NK-92 (cell line): ENCODE measurements around the gene MRAS.

Experiments used
- DNase-seq: peaks from one replicate; lab custom pipeline; 2025; ENCODE audit not compliant: unreplicated experiment; lab: John Stamatoyannopoulos, UW

The MRAS gene

DNA sequence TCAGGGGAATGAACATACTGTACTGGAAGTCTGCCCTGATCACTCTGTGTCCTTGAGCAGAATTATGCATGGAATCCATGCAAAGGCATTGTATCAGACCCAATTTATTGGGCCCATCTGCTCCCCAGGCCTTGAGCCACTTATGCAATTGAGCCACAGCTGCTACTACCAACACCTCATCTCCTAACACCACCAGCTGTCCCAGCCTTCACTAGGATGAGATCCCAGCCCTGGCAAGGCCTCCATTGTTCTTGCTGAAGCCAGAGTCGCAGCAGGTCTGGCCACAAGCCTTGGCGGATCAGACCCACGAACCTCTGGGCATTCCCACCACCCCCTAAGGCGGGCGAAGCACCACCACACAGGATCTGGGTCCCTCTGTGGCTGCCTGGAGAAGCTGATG, 9.6 kb upstream of the MRAS start:
- no peak for DNase-seq

- no peak for DNase-seq
These were observed 7.9 kb upstream of the MRAS start for GRCh38 chr3:138340511-138340910.

GRCh38 chr3:138344754-138345153, 3.6 kb upstream of the MRAS start:
- no peak for DNase-seq

DNA sequence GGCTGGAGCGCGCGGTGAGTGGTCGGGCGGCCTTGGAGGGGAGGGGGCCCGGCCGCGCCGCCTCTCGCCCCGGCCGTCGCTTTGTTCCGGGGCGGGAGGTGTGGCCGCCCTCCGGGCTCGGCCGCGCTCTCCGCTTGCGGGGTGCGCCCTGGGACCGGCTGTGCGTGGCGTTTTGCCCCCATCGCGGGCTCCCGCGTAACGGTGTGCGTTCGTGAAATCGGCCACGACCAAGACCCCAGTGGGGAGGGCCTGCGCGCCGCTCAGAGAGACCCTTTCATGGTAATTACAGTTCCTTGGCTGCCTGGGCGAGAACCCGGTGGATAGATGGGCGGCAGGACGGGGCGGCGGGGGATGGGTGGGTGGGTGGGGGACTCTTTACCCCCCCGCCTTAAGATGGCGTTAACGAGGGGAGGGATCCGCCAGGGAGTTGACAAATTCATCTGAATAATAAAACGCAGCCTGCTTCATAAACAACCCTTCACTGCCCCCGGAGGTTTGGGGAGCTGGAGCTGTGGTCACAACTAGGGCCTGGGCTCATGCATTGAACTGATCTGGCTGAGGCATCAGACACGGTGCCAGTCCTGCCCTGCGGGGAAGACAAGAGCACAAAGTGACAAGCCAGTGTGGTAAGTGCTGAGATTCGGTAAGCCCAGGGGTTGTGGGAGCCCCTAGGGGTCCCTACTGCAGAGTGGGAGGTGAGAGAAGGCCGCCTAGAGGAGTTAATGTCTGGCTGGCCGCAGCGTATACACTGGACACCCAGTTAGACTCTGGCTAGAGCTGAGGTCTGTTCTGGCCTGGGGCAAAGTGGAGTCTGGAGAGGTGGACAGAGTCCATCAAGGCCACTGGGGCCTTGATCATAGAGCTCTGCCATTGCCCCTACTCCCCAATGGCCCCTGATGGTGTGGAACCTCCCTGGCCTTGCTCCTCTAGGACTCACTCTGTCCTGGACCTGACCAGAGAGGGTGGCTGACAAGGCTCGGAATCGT, 668 bp downstream of the MRAS start:
- DNase-seq = no peak

DNA sequence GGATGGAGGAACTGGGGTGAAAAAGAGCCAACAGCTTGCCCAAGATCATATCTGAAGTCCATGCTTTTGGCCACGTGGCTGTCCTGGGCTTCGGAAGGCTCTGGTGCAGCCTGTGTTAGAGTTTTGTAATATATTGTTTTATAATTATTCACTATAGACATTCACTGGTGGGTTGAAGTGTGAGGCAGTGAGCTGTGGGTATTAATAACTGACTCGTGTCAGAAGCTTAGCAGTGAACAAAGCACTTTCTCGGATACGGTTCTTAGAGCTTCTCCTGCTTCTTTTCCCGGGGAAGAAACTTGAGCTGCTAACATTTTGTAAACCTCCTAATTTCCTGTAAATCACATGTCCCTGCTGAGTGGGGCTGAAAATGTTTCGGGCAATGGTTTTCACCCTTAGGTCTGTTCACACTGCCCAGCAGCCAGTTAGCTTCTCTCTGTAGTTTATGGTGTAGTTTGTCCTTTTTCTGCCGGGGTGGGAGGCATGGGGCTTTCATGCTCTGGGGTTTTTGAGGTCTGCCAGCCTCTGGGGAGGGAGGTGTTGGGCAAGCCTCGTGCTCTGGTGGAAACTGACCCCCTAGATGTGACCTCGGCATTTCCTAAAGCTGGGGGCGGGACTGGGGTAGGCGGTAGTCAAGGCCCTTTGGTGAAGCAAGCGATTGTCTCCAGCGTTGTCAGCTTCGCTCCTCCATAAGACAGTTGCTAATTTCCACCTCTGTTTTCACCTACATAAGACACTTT, 1.7 kb downstream of the MRAS start:
- DNase-seq = no peak

DNA sequence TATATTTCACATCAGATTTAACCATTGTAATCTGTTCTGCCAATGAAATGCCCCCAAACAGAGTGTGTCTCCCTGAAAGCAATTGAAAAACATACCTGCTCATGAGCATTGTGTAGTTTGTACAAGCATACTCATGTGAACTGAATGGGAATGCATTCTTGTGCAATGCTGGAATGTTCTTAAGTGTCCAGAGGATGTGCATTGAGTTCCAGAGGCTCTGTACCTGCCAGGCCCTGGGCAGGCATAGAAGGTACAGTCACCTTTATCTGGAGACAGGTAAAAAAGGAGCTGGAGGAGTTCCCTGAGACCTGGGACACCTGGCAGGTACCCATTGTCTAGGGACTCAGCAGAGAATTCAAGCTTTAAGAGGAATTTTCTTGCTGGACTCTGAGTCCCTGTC, 2.8 kb downstream of the MRAS start:
- DNase-seq = no peak

- DNase-seq = no peak
These were observed 3.7 kb downstream of the MRAS start for GRCh38 chr3:138351916-138352550.

DNA sequence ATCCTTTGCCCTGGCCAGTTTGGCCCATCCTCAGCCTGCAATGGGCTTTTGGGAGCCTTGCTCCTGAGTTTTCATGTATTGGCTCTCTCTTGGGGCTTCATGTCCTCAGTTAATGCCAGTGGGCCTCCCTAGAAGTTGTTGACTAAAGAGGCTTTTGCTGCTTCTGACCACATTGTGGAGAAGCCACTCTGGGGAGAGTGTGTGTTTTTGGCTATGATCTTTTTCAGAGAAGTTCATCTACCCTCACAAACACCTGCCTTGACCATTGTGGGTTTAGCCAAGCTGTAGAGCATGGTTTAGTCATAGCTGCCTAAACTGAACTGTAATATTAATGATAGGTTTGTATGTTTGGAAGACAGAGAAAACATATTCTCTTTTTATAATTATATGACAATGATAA, 6.0 kb downstream of the MRAS start:
- no peak for DNase-seq

- DNase-seq = no peak
These were observed 6.7 kb downstream of the MRAS start for GRCh38 chr3:138355071-138355470.

DNA sequence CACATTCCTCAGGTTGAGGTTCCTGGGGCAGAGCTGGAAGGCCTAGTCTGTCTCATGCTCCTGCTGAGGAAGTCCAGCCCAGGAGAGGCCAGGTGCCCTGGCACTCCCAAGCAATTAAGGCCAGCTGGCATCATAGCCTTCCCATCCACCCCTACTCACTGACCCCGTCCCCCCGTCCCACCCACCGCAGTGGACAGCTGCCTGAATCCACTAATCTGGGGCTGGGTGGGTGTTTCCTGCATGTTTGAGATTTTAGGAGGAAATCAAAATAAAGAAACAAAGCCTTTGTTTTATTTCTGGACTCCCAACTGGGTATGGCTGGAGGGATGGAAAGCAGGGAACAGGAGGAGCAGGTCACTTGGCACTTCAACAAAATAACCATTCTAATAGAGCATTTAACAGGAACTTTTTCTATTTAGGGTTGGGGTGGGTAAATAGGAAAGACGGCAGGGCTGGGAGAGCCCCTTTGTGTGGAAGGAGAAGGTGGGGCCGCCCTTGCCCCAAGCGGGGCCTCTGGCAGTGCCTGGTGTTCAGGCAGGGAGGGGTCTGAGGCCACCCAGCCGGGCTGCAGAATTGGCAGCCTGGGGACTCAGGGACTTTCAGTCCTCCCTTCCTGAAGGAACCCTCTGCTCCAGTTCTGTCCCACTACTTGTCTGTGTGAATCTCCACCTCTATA, 8.5 kb downstream of the MRAS start:
- no peak for DNase-seq

DNA sequence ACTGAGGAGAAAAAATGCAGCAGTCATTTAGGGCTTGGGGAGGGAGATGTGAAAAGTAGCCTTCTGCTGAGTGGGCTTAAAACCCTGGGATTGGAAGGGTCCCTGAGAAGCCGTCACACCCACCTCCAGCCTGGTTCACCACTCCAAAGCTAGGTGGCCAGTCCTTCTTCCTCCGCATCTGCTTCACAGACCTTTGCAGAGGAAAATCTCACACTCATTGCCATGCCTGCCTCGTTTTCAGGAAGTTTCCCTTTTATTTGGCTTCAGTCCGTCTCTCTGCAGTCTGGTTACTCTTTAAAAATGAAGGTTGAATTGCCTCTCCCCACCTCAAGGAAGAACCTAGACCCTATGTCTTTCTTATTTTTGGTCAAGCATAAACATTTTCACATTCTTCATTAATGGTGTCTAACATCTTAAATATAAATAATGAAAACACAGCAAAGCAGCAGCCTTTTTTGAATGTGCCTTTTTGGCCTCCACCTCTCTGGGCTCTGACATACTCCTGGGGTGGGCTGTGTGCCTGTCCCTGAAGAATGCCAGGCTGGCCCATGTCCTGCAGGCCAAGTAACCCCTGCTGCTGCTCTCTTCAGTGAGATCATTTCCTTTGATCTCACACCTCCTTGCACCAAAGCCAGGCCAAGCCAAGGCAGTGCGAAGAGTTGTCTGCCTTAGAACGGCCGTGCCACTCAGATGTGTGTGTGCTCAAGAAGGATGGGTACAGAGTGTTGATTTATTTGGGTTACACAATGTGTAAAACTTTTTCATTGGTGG, 11.0 kb downstream of the MRAS start:
- no peak for DNase-seq

GRCh38 chr3:138359919-138360868, 11.8 kb downstream of the MRAS start:
- DNase-seq = no peak

- no peak for DNase-seq
These were observed 12.6 kb downstream of the MRAS start for GRCh38 chr3:138360869-138361525.

DNA sequence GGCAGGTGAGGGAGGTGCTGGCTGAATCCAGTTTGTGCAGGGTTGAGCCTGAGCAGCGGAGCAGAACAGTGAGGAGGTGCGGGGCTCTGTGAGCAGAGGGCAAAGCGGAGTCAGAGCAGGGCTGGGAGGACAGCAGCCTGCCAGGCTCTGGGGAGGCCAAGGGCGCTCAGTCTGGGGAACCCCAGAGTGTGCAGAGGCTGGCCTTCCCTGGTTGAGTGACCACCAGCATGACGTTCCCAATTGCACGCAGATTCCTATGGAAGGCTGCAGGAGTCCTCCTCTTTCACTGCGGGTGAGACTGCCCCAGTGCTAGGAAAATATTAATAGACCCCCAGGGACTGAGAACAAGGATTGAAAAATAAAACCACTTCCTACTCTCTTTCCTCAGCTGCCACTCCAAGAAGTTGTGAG, 13.2 kb downstream of the MRAS start:
- DNase-seq = no peak

- no peak for DNase-seq
These were observed 14.2 kb downstream of the MRAS start for GRCh38 chr3:138362538-138362937.

- DNase-seq = no peak
These were observed 14.9 kb downstream of the MRAS start for GRCh38 chr3:138363322-138363721.

- DNase-seq = no peak
These were observed 16.2 kb downstream of the MRAS start for GRCh38 chr3:138364356-138365252.

GRCh38 chr3:138365253-138365555, 16.8 kb downstream of the MRAS start:
- no peak for DNase-seq
